OCI-LY7 (cell line): ENCODE data around the gene XPNPEP3. TPM values are rescaled to one million over a fixed set of nuclear protein-coding genes. Genes with fewer than 3 reads are reported as not detected.

Source experiments
- BruUV-seq: library from RNA; stranded (reverse); fragments of 400-500 nt; replicated peaks from 2 replicates; lab custom pipeline; 2021; lab: Mats Ljungman, UMichigan
- CTCF ChIA-PET: fragments of 300-600 bp; sonication (Branson Sonifier 250); formaldehyde crosslinking; loops from one replicate; lab custom pipeline; 2022; ENCODE audit warnings: antibody characterized with exemption; ENCODE audit not compliant: unreplicated experiment; lab: Charles Lee
- POLR2A ChIA-PET: fragments of 300-600 bp; sonication (Branson Sonifier 250); formaldehyde crosslinking; loops from one replicate; lab custom pipeline; 2022; ENCODE audit warnings: antibody characterized with exemption; lab: Charles Lee
- DNase-seq: peaks from one replicate; pipeline ENCODE4 v3.0.0-alpha.2; 2015; ENCODE audit warnings: low spot score
- H2AFZ ChIP-seq: fragments of 200-600 bp; sonication (generic), shearing (Covaris generic); 2 replicates; pipeline ENCODE4 v1.6.1; 2014; ENCODE audit warnings: mild to moderate bottlenecking, antibody characterized with exemption, low read length, moderate library complexity
- H3K27ac ChIP-seq: fragments of 200-600 bp; sonication (generic); 2 replicates; pipeline ENCODE4 v1.5.1; 2014; ENCODE audit warnings: mixed run types, low read depth, mild to moderate bottlenecking, moderate library complexity, low read length, inconsistent platforms; ENCODE audit not compliant: poor library complexity, severe bottlenecking
- H3K36me3 ChIP-seq: fragments of 200-600 bp; sonication (generic); 2 replicates; pipeline ENCODE4 v1.6.1; 2014; ENCODE audit warnings: mild to moderate bottlenecking, antibody characterized with exemption, low read length, moderate library complexity, mixed read lengths; ENCODE audit not compliant: insufficient read depth
- H3K4me1 ChIP-seq: fragments of 200-600 bp; sonication (generic); 2 replicates; pipeline ENCODE4 v1.5.1; 2014; ENCODE audit warnings: mild to moderate bottlenecking, low read length; ENCODE audit not compliant: insufficient read depth, poor library complexity, severe bottlenecking
- H3K4me2 ChIP-seq: fragments of 200-600 bp; sonication (generic); 2 replicates; pipeline ENCODE4 v1.6.1; 2014; ENCODE audit warnings: mild to moderate bottlenecking, low read length
- H3K4me3 ChIP-seq: fragments of 200-600 bp; sonication (generic); 2 replicates; pipeline ENCODE4 v1.5.1; 2014; ENCODE audit warnings: mild to moderate bottlenecking, low read depth, low read length; ENCODE audit not compliant: poor library complexity, severe bottlenecking
- H3K79me2 ChIP-seq: fragments of 200-600 bp; sonication (generic); 2 replicates; pipeline ENCODE4 v1.6.1; 2016; ENCODE audit warnings: low read depth, mild to moderate bottlenecking, low read length, moderate library complexity, mixed read lengths; ENCODE audit not compliant: insufficient read depth
- H3K9me2 ChIP-seq: fragments of 200-600 bp; sonication (generic); 2 replicates; pipeline ENCODE4 v1.6.1; 2016; ENCODE audit warnings: mild to moderate bottlenecking, low read length, mixed read lengths; ENCODE audit not compliant: insufficient read depth
- H3K9me3 ChIP-seq: fragments of 200-600 bp; sonication (generic); 2 replicates; pipeline ENCODE4 v1.6.1; 2014; ENCODE audit warnings: mild to moderate bottlenecking, mixed run types, low read length, mixed read lengths
- H4K20me1 ChIP-seq: fragments of 200-600 bp; sonication (generic); 2 replicates; pipeline ENCODE4 v1.6.1; 2014; ENCODE audit warnings: mild to moderate bottlenecking, antibody characterized with exemption, low read length, moderate library complexity, mixed read lengths; ENCODE audit not compliant: insufficient read depth
- CTCF ChIP-seq: fragments of 200-600 bp; sonication (generic); conservative IDR thresholded peaks from 2 replicates; pipeline ENCODE4 v1.5.1; 2014; ENCODE audit warnings: mild to moderate bottlenecking, antibody characterized with exemption, low read length, moderate library complexity, mixed read lengths
- EZH2phosphoT487 ChIP-seq: fragments of 200-600 bp; sonication (generic); IDR thresholded peaks from 2 replicates; pipeline ENCODE4 v1.6.1; 2018; ENCODE audit warnings: low read depth, borderline replicate concordance, mild to moderate bottlenecking, mixed run types, antibody characterized with exemption, low read length, moderate library complexity, mixed read lengths
- intact Hi-C: fragments of 100-400 bp; cut with micrococcal nuclease; formaldehyde crosslinking; loops from one replicate; pipeline ENCODE4 v1.10.0; 2022; ENCODE audit not compliant: unreplicated experiment
- total RNA-seq, 2 experiments: library from RNA; depleted of rRNA in 1 of 2; stranded (reverse); fragments of >200 nt in 1 of 2; shearing (Covaris generic) in 1 of 2; gene quantifications; 2 replicates each; pipeline ENCODE4 v1.2.3, GENCODE V29; 2014 to 2022

Gene XPNPEP3
- total RNA-seq, 2 experiments from 2014 or later = 12.2 to 22.4 TPM

- no peaks in the 10 kb centered on the region for H4K20me1 ChIP-seq
- H3K9me2 ChIP-seq = no peaks in the 10 kb centered on the region
- H2AFZ ChIP-seq = peak within 1 kb of the TSS; percentile 98
- peak; percentile 92 for DNase-seq
- no TSS peak for BruUV-seq
- peak within 1 kb of the TSS; percentile 65 for H3K27ac ChIP-seq
- H3K36me3 ChIP-seq = peaks cover 35% of the 10 kb centered on the region
- no peaks in the 10 kb centered on the region for H3K9me3 ChIP-seq
- peak within 1 kb of the TSS; percentile 96 for H3K4me3 ChIP-seq
- peak within 1 kb of the TSS; percentile 96 for H3K4me2 ChIP-seq
- ChIA-PET CTCF (no interaction called here), POLR2A (interaction anchor here (0.7 to 1.3 kb wide), 4 partner anchors 9 to 1670 kb away, joined by 3 to 6 read pairs (median 3); no protein-coding TSS in a partner anchor)
- no peak for TF ChIP-seq EZH2phosphoT487
- TF ChIP-seq CTCF = peak; percentile 65
- H3K79me2 ChIP-seq = peaks cover 47% of the 10 kb centered on the region
- peaks cover 38% of the 10 kb centered on the region for H3K4me1 ChIP-seq
- intact Hi-C loops = loop anchor here (2.0 kb wide), 1 partner anchor 38 kb away; the partner anchor contains the start of genes ST13 and XPNPEP3
Observed at GRCh38 chr22:40818747-40819598, 38.0 kb upstream of the XPNPEP3 start, which contains the start of gene SLC25A17. Gene SLC25A17 (minus strand): TSS chr22:40819346. CDS start chr22:40819248, 98 bp downstream.

GRCh38 chr22:40819599-40820140 lies 37.3 kb upstream of the XPNPEP3 start:
- no peaks in the 10 kb centered on the region for H3K9me3 ChIP-seq
- TSS peak; percentile 90 for BruUV-seq
- CTCF ChIA-PET = no interaction called here

More at GRCh38 chr22:40819599-40820140, 37.3 kb upstream of the XPNPEP3 start:
- peaks cover 38% of the 10 kb centered on the region for H3K4me1 ChIP-seq
- peaks cover 36% of the 10 kb centered on the region for H3K36me3 ChIP-seq
- DNase-seq = peak; percentile 24
- H2AFZ ChIP-seq = peak overlapping the region; percentile 98
- H3K27ac ChIP-seq = peak overlapping the region; percentile 39
- TF ChIP-seq CTCF = 0 out of 2 replicates have a peak, but pooled peaks have one; percentile 13
- no peak for TF ChIP-seq EZH2phosphoT487
- POLR2A ChIA-PET = interaction anchor here (0.9 kb wide), 1 partner anchor 35 kb away, joined by 3 read pairs; no protein-coding TSS in a partner anchor
- no peaks in the 10 kb centered on the region for H3K9me2 ChIP-seq
- intact Hi-C loops = loop anchor here (2.0 kb wide), 1 partner anchor 37 kb away; the partner anchor contains the start of genes ST13 and XPNPEP3
- peaks cover 40% of the 10 kb centered on the region for H3K79me2 ChIP-seq
- H3K4me2 ChIP-seq = peak overlapping the region; percentile 96
- peak overlapping the region; percentile 96 for H3K4me3 ChIP-seq
- no peaks in the 10 kb centered on the region for H4K20me1 ChIP-seq
